Measurements from ENCODE around the gene CTDSPL.

DNA sequence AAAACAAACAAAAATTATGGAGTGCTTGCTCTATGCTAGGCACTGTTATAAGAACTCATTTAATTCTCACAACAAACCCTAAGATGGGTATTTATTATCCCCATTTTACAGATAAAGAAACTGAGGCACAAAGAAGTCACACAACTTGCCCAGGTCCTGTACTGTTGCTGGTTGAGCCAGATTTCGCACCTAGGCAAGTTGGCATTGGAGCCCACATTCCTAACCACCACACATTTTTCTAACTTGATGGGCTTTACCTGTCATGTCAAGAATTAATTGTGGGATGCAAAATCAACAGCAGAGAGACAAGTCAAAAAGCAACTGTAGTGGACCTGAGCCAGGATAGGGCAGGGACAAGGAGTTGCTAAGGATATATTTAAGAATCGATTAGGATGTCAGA lies 81.0 kb downstream of the CTDSPL start:
- TF ChIP-seq, protein P1, sequence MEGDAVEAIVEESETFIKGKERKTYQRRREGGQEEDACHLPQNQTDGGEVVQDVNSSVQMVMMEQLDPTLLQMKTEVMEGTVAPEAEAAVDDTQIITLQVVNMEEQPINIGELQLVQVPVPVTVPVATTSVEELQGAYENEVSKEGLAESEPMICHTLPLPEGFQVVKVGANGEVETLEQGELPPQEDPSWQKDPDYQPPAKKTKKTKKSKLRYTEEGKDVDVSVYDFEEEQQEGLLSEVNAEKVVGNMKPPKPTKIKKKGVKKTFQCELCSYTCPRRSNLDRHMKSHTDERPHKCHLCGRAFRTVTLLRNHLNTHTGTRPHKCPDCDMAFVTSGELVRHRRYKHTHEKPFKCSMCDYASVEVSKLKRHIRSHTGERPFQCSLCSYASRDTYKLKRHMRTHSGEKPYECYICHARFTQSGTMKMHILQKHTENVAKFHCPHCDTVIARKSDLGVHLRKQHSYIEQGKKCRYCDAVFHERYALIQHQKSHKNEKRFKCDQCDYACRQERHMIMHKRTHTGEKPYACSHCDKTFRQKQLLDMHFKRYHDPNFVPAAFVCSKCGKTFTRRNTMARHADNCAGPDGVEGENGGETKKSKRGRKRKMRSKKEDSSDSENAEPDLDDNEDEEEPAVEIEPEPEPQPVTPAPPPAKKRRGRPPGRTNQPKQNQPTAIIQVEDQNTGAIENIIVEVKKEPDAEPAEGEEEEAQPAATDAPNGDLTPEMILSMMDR (IDR thresholded peaks at IDR 0.05) = no peak
- no peak for TF ChIP-seq EP300 (IDR thresholded peaks at IDR 0.05)
- TF ChIP-seq POLR2A (IDR thresholded peaks at IDR 0.05) = no peak
- TF ChIP-seq POLR2AphosphoS5 (IDR thresholded peaks at IDR 0.05) = no peak

Measured in suprapubic skin (tissue), 4 donors.